ENCODE data around the gene SMG7.
A peak's percentile ranks its signal among the peaks of the same experiment; 100 is the strongest.

SMG7 gene

DNA sequence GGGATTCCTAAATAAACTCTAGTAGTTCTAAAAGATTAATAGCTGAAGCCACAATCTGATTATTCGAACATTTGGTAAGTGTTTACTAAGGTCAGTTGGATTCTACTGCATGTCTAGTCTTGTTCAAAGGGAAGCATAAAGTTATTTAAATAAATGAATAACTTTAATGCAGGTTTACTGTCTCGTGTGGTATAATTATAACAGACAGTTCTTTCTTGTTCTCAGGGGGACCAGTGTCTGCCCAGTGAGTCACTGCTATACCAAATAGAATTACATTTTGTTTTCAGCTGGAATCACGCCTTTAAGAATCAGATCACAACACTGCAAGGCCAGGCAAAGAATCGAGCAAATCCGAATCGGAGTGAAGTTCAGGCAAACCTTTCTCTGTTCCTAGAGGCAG is 45.1 kb downstream of the SMG7 start:
- H3K4me3 ChIP-seq (ENCODE audit: low read depth, low read length), result no peak overlapping the region
- TF ChIP-seq, protein P1, sequence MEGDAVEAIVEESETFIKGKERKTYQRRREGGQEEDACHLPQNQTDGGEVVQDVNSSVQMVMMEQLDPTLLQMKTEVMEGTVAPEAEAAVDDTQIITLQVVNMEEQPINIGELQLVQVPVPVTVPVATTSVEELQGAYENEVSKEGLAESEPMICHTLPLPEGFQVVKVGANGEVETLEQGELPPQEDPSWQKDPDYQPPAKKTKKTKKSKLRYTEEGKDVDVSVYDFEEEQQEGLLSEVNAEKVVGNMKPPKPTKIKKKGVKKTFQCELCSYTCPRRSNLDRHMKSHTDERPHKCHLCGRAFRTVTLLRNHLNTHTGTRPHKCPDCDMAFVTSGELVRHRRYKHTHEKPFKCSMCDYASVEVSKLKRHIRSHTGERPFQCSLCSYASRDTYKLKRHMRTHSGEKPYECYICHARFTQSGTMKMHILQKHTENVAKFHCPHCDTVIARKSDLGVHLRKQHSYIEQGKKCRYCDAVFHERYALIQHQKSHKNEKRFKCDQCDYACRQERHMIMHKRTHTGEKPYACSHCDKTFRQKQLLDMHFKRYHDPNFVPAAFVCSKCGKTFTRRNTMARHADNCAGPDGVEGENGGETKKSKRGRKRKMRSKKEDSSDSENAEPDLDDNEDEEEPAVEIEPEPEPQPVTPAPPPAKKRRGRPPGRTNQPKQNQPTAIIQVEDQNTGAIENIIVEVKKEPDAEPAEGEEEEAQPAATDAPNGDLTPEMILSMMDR (IDR thresholded peaks at IDR 0.05; ENCODE audit: low read depth, low read length, missing control alignments), result no peak
- no peak for DNase-seq (ENCODE audit: low read depth)

DNA sequence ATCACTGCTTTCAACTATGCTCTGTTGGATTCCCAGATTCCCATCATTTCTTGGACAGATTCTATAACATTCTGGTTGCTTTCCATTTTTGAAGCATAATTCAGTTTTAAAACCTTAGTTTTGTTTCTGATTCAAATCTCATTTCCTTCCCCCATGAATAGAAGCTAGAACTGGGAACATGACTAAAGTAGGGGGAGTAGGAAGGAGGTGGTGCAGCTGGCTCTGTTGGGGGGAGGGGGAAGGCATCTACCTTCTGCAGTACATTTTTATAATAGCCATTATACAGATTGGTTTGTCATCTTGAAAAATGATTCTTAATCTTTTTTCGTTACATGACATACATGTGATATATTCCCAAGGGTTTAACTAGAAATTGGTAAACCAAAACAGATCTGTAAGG is 48.1 kb downstream of the SMG7 start:
- no peak for DNase-seq (ENCODE audit: low read depth)
- TF ChIP-seq, protein P1 (IDR thresholded peaks at IDR 0.05; ENCODE audit: low read depth, low read length, missing control alignments), result no peak
- H3K4me3 ChIP-seq (ENCODE audit: low read depth, low read length), result no peak overlapping the region

DNA sequence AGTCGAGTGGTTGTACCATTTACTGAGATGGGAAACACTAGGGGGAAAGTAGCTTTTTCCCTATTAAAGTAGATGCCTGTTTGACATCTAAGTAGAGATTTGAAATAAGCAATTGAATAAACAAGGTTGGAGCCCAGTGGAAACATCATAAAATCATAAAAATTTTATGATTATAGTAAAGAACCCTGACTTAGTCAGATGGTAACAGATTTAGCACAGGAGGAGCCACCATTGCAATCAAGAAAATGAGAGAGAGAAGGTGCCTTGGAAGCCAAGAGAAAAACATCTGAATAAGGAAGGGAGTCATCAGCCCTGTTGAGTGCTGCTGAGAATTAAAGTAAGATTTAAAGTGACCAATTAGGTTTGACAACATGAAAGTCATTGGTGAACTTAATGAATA is 49.8 kb downstream of the SMG7 start:
- DNase-seq (ENCODE audit: low read depth), result no peak
- H3K4me3 ChIP-seq (ENCODE audit: low read depth, low read length), result no peak overlapping the region
- TF ChIP-seq, protein P1 (IDR thresholded peaks at IDR 0.05; ENCODE audit: low read depth, low read length, missing control alignments), result no peak

DNA sequence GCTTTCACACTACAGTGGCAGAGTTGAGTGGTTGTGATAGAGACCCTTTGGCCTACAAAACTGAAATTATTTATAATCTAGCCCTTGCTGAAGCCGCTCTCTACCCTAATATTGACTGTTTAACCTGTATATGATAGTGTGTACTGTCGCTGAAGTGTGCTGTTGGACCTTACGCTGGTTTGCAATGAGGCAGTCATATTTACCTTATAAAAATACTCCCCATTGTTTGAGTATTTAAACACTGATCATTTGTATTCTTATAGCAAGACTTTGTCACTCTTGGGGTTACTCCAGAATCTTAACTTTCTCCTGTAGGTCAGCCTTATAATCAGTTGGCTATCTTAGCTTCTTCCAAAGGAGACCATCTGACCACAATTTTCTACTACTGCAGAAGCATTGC is 56.3 kb downstream of the SMG7 start:
- no peak for DNase-seq (ENCODE audit: low read depth)
- H3K4me3 ChIP-seq (ENCODE audit: low read depth, low read length), result no peak overlapping the region
- TF ChIP-seq, protein P1 (IDR thresholded peaks at IDR 0.05; ENCODE audit: low read depth, low read length, missing control alignments), result no peak

DNA sequence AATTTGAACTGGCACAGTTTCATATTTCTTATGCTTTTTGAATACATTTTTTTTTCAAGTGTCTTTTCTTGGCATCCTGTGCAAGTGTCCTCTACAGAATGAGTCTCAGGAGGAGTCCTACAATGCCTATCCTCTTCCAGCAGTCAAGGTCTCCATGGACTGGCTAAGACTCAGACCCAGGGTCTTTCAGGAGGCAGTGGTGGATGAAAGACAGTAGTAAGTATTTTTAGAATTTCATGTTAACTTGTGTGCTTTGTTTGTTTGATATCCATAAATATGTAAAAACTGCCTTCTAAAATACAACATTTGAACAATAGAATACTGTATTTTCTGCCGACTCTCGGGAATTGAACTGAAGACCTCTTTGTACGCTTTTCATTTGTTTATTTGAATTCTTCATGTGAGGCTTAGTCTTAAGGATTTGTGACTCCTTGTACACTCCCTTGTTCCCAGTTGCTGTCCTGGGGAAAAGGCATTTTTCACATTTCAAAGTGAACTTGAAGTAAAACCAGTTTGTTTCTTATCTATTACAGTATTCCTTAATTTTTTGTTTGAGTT is 61.4 kb downstream of the SMG7 start:
- TF ChIP-seq, protein P1 (IDR thresholded peaks at IDR 0.05; ENCODE audit: low read depth, low read length, missing control alignments), result no peak
- H3K4me3 ChIP-seq (ENCODE audit: low read depth, low read length), result no peak overlapping the region
- no peak for DNase-seq (ENCODE audit: low read depth)

DNA sequence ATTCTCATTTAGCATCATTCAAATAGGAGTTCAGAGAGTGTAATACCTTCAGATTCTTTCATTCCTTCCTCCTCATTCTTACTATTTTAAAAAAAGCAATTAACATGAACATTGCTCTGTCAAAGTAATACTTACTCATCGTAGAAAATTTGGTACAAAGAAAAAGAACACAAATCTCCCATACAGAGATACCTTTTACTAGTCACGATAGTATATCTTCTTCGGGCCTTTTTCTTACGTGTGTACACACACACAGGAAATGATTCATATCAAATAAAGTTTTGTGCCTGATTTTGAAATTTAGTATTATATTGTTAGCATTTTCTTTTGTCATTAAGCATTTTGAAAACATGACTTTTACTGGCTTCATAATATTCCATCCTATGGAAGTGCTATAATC is 65.1 kb downstream of the SMG7 start:
- no peak for DNase-seq (ENCODE audit: low read depth)
- TF ChIP-seq, protein P1 (IDR thresholded peaks at IDR 0.05; ENCODE audit: low read depth, low read length, missing control alignments), result no peak
- no peak overlapping the region for H3K4me3 ChIP-seq (ENCODE audit: low read depth, low read length)

DNA sequence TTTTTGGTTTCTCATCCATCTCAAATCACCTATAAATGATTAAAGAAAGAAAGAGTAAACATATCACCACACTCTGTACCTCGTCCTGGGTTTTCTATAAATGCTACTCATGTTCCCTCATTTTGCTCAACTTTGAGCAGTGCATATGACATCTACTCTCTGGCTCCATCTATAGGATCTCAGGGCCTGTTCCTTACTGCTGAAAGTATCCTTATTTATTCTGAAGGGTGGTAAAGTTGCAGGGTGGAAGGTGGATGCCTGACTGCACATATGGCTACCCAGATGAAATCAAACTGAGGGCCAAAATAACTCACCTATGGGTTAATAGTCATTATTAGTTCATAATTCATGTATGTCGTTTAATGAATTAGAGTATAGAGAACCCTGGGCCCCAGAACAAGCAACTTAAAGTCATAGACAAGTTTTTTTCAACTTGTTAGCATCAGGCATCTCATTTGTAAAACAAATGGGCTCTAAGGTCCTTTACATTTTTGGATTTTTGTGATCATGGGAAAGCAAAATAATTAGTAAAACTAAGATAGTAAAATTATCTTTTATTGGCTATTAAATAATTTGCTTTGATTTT is 71.4 kb downstream of the SMG7 start:
- TF ChIP-seq, protein P1 (IDR thresholded peaks at IDR 0.05; ENCODE audit: low read depth, low read length, missing control alignments), result peak; percentile 69
- DNase-seq (ENCODE audit: low read depth), result no peak
- H3K4me3 ChIP-seq (ENCODE audit: low read depth, low read length), result no peak overlapping the region

Measured in GM12864 (cell line).